Mucosa of descending colon (tissue), 3 donors: ENCODE measurements around the gene DIP2A. TPM values are rescaled to one million over a fixed set of nuclear protein-coding genes. Genes with fewer than 3 reads are reported as not detected.

Experiments
- ATAC-seq: fragments of 200-7000 bp; cut with Tn5 transposase; one replicate; pipeline ENCODE4 v1.9.1; 2020; ENCODE audit warnings: mild to moderate bottlenecking, moderate library complexity
- DNase-seq, 3 donors: peaks; one replicate each; pipeline ENCODE4 v3.0.0-alpha.2; 2020
- H3K36me3 ChIP-seq: fragments of 200-600 bp; one replicate; pipeline ENCODE4 v1.8.0; 2021; ENCODE audit warnings: low read depth, mild to moderate bottlenecking
- H3K4me1 ChIP-seq: fragments of 200-600 bp; one replicate; pipeline ENCODE4 v1.8.0; 2021; ENCODE audit warnings: low read depth, mild to moderate bottlenecking
- H3K4me3 ChIP-seq: fragments of 200-600 bp; one replicate; pipeline ENCODE4 v1.8.0; 2021; ENCODE audit warnings: mild to moderate bottlenecking
- H3K9me3 ChIP-seq: fragments of 200-600 bp; one replicate; pipeline ENCODE4 v1.8.0; 2021; ENCODE audit warnings: mild to moderate bottlenecking
- intact Hi-C, 2 donors: fragments of 100-400 bp; cut with DNase I in 1 of 2; cut with micrococcal nuclease in 1 of 2; formaldehyde crosslinking; loops; one replicate each; pipeline versions ENCODE4 v1.11.0 to v1.11.1; 2022; cut with DNase I, micrococcal nuclease
- total RNA-seq, 3 donors: library from RNA; stranded (reverse); fragmentation: NEBNext Ultra II Directional in 2 of 3; extraction: Animal tissue kit (Norgen Biotek cat#: 25700) in 2 of 3; gene quantifications; one replicate each; pipeline versions ENCODE4 v1.2.1 to v1.2.4, GENCODE V29; 2021 to 2023
- TF ChIP-seq, protein P1 (sequence below): fragments of 200-600 bp; IDR thresholded peaks from one replicate; pipeline ENCODE4 v1.8.0; 2022; ENCODE audit warnings: antibody characterized with exemption, mild to moderate bottlenecking
- donor health status: DM: no; HTN: no; CAD: no; lungs with moderate emphysema.
- donor health status: DM: no; HTN: no; CAD: no.
- donor health status: DM: no; HTN: yes; CAD: no.

DIP2A gene
- total RNA-seq, 3 donors from 2014 or later: 43.8 to 56.7 (median 49.3) TPM

DNA sequence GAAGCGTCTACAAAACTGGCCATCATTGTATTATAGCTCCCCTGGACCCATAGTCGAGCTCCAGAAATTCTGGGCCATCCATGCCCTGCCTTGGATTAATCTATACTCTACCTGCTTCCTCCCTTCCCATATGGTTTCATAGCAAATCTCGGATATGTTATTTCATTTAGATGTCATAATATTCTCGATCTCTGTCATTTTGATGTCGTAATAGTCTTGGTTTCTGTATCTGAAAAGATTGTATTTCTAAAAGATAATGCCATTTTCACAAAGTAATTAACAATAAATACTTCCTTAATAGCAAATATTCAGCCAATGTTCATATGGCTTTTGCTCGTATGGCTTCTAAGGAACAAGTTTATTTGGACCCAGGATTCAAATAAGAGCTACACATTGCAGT lies 35.1 kb downstream of the DIP2A start:
- DNase-seq: no peak
- ATAC-seq: no peak
- Histone ChIP-seq H3K4me1 (no peaks in the 10 kb centered on the region), H3K9me3 (no peaks in the 10 kb centered on the region), H3K4me3 (no peak overlapping the region), H3K36me3 (peaks cover 5% of the 10 kb centered on the region)
- intact Hi-C loops: no loop called here
- TF ChIP-seq, protein P1, sequence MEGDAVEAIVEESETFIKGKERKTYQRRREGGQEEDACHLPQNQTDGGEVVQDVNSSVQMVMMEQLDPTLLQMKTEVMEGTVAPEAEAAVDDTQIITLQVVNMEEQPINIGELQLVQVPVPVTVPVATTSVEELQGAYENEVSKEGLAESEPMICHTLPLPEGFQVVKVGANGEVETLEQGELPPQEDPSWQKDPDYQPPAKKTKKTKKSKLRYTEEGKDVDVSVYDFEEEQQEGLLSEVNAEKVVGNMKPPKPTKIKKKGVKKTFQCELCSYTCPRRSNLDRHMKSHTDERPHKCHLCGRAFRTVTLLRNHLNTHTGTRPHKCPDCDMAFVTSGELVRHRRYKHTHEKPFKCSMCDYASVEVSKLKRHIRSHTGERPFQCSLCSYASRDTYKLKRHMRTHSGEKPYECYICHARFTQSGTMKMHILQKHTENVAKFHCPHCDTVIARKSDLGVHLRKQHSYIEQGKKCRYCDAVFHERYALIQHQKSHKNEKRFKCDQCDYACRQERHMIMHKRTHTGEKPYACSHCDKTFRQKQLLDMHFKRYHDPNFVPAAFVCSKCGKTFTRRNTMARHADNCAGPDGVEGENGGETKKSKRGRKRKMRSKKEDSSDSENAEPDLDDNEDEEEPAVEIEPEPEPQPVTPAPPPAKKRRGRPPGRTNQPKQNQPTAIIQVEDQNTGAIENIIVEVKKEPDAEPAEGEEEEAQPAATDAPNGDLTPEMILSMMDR: no peak

DNA sequence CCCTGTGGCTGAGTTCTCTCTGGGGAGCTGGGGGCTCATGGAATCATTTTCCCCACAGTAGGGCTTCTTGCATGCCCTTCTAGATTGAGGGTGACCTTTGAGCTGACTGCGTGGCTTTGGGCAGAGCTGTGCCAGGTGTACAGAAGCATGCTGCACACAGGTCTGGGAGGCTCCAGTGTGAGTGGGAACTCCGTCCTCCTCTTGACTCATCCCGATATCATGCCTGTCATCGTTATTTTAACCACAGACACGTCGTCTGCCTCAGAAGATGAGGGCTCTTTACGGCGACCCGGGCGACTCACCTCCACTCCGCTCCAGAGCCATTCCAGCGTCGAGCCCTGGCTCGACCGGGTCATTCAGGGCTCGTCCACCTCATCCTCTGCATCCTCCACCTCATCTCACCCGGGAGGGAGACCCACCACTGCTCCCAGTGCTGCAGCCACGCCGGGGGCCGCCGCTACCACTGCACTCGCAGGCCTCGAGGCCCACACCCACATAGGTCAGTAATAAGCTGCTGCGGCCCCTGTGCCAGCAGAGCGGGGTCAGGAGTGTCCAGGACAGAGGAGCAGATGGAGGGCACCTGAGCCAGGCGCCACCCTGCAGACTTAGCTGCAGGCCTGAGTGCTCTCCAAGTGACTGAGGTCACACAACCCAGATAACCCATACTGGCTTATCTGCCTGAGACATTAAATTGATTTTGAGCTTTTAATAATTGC lies 39.8 kb downstream of the DIP2A start:
- TF ChIP-seq, protein P1: no peak
- no peak for ATAC-seq

DNA sequence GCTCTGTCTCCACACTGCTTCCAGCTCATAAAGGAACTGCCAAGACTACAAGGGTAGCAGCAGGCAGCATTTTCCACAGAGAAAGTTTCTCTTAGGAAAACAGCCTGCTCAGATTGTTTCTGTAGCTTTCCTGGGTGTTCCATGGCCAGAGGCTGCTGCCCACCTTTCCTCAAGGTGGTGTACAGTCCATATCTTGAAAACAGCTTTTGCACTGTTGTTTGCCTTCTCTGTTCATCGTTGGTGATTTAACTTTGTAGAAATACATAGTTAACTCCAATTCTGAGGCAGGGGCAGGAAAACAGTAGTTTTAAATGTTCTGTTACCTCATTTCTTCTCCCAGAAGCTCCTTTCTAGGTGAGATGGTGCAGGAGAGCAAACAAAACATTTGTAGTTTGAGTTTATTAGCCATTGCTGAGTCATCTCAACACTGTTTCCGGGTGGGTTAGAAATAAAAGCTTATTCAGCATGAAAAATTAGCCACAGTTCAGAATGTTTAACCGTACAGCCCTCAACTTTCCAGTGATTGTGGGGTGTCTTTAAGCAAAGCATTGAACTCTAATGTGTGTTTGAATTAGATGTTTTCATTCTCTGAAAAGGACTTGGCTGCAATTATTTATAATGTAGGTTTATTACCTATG lies 41.7 kb downstream of the DIP2A start:
- TF ChIP-seq, protein P1: no peak
- H3K4me1 ChIP-seq: no peaks in the 10 kb centered on the region
- intact Hi-C loops: no loop called here
- peak; percentile 34 for ATAC-seq
- peaks cover 5% of the 10 kb centered on the region for H3K36me3 ChIP-seq
- no peak for DNase-seq
- H3K4me3 ChIP-seq: no peak overlapping the region
- no peaks in the 10 kb centered on the region for H3K9me3 ChIP-seq

More for the DNA sequence above, 39.8 kb downstream of the DIP2A start:
- Histone ChIP-seq H3K9me3 (no peaks in the 10 kb centered on the region), H3K4me1 (no peaks in the 10 kb centered on the region), H3K4me3 (no peak overlapping the region), H3K36me3 (peaks cover 5% of the 10 kb centered on the region)
- intact Hi-C loops: no loop called here
- DNase-seq: no peak

DNA sequence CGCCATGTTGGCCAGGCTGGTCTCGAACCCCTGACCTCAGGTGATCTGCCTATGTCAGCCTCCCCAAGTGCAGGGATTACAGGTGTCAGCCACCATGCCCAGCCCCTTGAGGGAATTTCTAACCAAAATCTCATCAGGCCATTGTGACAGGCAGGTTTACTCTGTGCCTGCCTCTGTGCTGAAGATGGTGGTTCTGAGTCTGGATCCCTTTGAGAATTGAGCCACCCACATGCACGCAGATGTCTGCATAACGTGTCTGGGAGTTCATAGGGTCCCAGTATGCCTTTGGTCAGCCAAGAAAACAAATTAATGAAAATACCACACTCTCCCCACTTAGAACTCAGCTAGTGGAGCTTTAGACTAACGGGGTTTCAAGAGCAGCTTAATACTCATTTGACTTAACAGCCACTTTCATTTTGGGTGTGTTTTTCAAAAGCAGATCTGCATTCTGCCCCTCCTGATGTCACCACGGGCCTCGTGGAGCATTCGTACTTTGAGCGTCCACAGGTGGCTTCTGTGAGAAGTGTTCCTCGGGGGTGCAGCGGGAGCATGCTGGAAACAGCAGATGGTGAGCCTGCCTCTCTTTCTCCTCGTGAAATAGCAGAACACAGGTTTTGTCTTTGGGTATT lies 45.3 kb downstream of the DIP2A start:
- Histone ChIP-seq H3K4me3 (no peak overlapping the region), H3K4me1 (no peaks in the 10 kb centered on the region), H3K36me3 (no peaks in the 10 kb centered on the region), H3K9me3 (no peaks in the 10 kb centered on the region)
- TF ChIP-seq, protein P1: no peak
- intact Hi-C loops: no loop called here
- DNase-seq: no peak
- no peak for ATAC-seq

DNA sequence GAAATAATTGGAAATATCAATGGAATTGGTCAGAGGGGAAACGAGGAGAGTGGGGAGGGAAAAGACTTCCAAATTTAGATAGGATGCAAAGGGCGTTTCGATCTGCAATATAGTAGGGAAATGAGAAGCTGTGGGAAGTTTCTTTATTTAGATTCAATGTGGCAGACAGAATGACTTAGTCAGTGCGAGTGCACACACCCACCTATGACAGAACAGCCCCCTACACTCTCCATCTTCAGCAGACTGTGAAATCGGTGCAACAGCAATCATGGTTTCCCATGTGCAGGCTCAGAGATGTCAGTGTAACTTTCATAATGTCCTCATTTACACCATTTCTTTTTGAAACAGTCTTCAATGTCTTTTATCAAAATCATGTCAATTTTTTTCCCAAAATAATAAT lies 46.0 kb downstream of the DIP2A start:
- DNase-seq: no peak

More for the DNA sequence above, 46.0 kb downstream of the DIP2A start:
- TF ChIP-seq, protein P1: no peak
- Histone ChIP-seq H3K4me3 (no peak overlapping the region), H3K36me3 (no peaks in the 10 kb centered on the region), H3K9me3 (no peaks in the 10 kb centered on the region), H3K4me1 (no peaks in the 10 kb centered on the region)
- intact Hi-C loops: no loop called here
- ATAC-seq: no peak
